Measurements from ENCODE around the gene ATXN7.

ATXN7 gene

GRCh38 chr3:64038253-64038767, 174.6 kb downstream of the ATXN7 start:
- Histone ChIP-seq H3K4me1 (ENCODE audit: control insufficient read depth in 1 of 2, insufficient read depth in 2 of 2, low read length in 2 of 2) (no peaks in the 10 kb centered on the region), H3K27ac (ENCODE audit: low read depth, low read length) (no peak overlapping the region), H3K36me3 (ENCODE audit: control insufficient read depth in 1 of 2, insufficient read depth in 2 of 2, low read length in 2 of 2) (no peaks in the 10 kb centered on the region), H3K4me3 (ENCODE audit: low read depth in 1 of 2, low read length in 2 of 2) (no peak overlapping the region), H3K9me3 (ENCODE audit: control insufficient read depth in 1 of 2, low read length in 2 of 2) (no peaks in the 10 kb centered on the region), H3K27me3 (ENCODE audit: control insufficient read depth in 1 of 2, insufficient read depth in 2 of 2, low read length in 2 of 2) (no peaks in the 10 kb centered on the region), H3K9ac (ENCODE audit: low read depth in 1 of 2, low read length in 2 of 2) (no peak overlapping the region)

GRCh38 chr3:64039332-64039731, 175.7 kb downstream of the ATXN7 start:
- Histone ChIP-seq H3K27ac (ENCODE audit: low read depth, low read length) (no peak overlapping the region), H3K4me1 (ENCODE audit: control insufficient read depth in 1 of 2, insufficient read depth in 2 of 2, low read length in 2 of 2) (no peaks in the 10 kb centered on the region), H3K27me3 (ENCODE audit: control insufficient read depth in 1 of 2, insufficient read depth in 2 of 2, low read length in 2 of 2) (no peaks in the 10 kb centered on the region), H3K9ac (ENCODE audit: low read depth in 1 of 2, low read length in 2 of 2) (no peak overlapping the region), H3K4me3 (ENCODE audit: low read depth in 1 of 2, low read length in 2 of 2) (no peak overlapping the region), H3K36me3 (ENCODE audit: control insufficient read depth in 1 of 2, insufficient read depth in 2 of 2, low read length in 2 of 2) (no peaks in the 10 kb centered on the region), H3K9me3 (ENCODE audit: control insufficient read depth in 1 of 2, low read length in 2 of 2) (no peaks in the 10 kb centered on the region)

- no peak overlapping the region for H3K9ac ChIP-seq (ENCODE audit: low read depth in 1 of 2, low read length in 2 of 2)
- H3K27ac ChIP-seq (ENCODE audit: low read depth, low read length) = no peak overlapping the region
- H3K4me3 ChIP-seq (ENCODE audit: low read depth in 1 of 2, low read length in 2 of 2) = no peak overlapping the region
- H3K9me3 ChIP-seq (ENCODE audit: control insufficient read depth in 1 of 2, low read length in 2 of 2) = no peaks in the 10 kb centered on the region
- no peaks in the 10 kb centered on the region for H3K27me3 ChIP-seq (ENCODE audit: control insufficient read depth in 1 of 2, insufficient read depth in 2 of 2, low read length in 2 of 2)
- H3K4me1 ChIP-seq (ENCODE audit: control insufficient read depth in 1 of 2, insufficient read depth in 2 of 2, low read length in 2 of 2) = no peaks in the 10 kb centered on the region
- no peaks in the 10 kb centered on the region for H3K36me3 ChIP-seq (ENCODE audit: control insufficient read depth in 1 of 2, insufficient read depth in 2 of 2, low read length in 2 of 2)
These were observed 176.5 kb downstream of the ATXN7 start for GRCh38 chr3:64039981-64040733.

GRCh38 chr3:64042952-64043351, 179.3 kb downstream of the ATXN7 start:
- Histone ChIP-seq H3K9me3 (ENCODE audit: control insufficient read depth in 1 of 2, low read length in 2 of 2) (no peaks in the 10 kb centered on the region), H3K27me3 (ENCODE audit: control insufficient read depth in 1 of 2, insufficient read depth in 2 of 2, low read length in 2 of 2) (peaks cover 0 to 6% of the 10 kb centered on the region in 2 donors), H3K4me3 (ENCODE audit: low read depth in 1 of 2, low read length in 2 of 2) (no peak overlapping the region), H3K4me1 (ENCODE audit: control insufficient read depth in 1 of 2, insufficient read depth in 2 of 2, low read length in 2 of 2) (no peaks in the 10 kb centered on the region), H3K27ac (ENCODE audit: low read depth, low read length) (no peak overlapping the region), H3K9ac (ENCODE audit: low read depth in 1 of 2, low read length in 2 of 2) (no peak overlapping the region), H3K36me3 (ENCODE audit: control insufficient read depth in 1 of 2, insufficient read depth in 2 of 2, low read length in 2 of 2) (no peaks in the 10 kb centered on the region)

- no peak overlapping the region for H3K27ac ChIP-seq (ENCODE audit: low read depth, low read length)
- no peaks in the 10 kb centered on the region for H3K4me1 ChIP-seq (ENCODE audit: control insufficient read depth in 1 of 2, insufficient read depth in 2 of 2, low read length in 2 of 2)
- no peaks in the 10 kb centered on the region for H3K9me3 ChIP-seq (ENCODE audit: control insufficient read depth in 1 of 2, low read length in 2 of 2)
- no peak overlapping the region for H3K9ac ChIP-seq (ENCODE audit: low read depth in 1 of 2, low read length in 2 of 2)
- H3K36me3 ChIP-seq (ENCODE audit: control insufficient read depth in 1 of 2, insufficient read depth in 2 of 2, low read length in 2 of 2) = no peaks in the 10 kb centered on the region
- H3K4me3 ChIP-seq (ENCODE audit: low read depth in 1 of 2, low read length in 2 of 2) = no peak overlapping the region
- peaks cover 0 to 6% of the 10 kb centered on the region in 2 donors for H3K27me3 ChIP-seq (ENCODE audit: control insufficient read depth in 1 of 2, insufficient read depth in 2 of 2, low read length in 2 of 2)
These were observed 182.9 kb downstream of the ATXN7 start for GRCh38 chr3:64046592-64046991.

- Histone ChIP-seq H3K36me3 (ENCODE audit: control insufficient read depth in 1 of 2, insufficient read depth in 2 of 2, low read length in 2 of 2) (no peaks in the 10 kb centered on the region), H3K9ac (ENCODE audit: low read depth in 1 of 2, low read length in 2 of 2) (no peak overlapping the region), H3K27ac (ENCODE audit: low read depth, low read length) (no peak overlapping the region), H3K9me3 (ENCODE audit: control insufficient read depth in 1 of 2, low read length in 2 of 2) (no peaks in the 10 kb centered on the region), H3K27me3 (ENCODE audit: control insufficient read depth in 1 of 2, insufficient read depth in 2 of 2, low read length in 2 of 2) (peaks cover 0 to 6% of the 10 kb centered on the region in 2 donors), H3K4me1 (ENCODE audit: control insufficient read depth in 1 of 2, insufficient read depth in 2 of 2, low read length in 2 of 2) (no peaks in the 10 kb centered on the region), H3K4me3 (ENCODE audit: low read depth in 1 of 2, low read length in 2 of 2) (no peak overlapping the region)
These were observed 183.4 kb downstream of the ATXN7 start for GRCh38 chr3:64046996-64047594.

- Histone ChIP-seq H3K4me3 (ENCODE audit: low read depth in 1 of 2, low read length in 2 of 2) (no peak overlapping the region), H3K9me3 (ENCODE audit: control insufficient read depth in 1 of 2, low read length in 2 of 2) (no peaks in the 10 kb centered on the region), H3K27me3 (ENCODE audit: control insufficient read depth in 1 of 2, insufficient read depth in 2 of 2, low read length in 2 of 2) (peaks cover 0 to 6% of the 10 kb centered on the region in 2 donors), H3K9ac (ENCODE audit: low read depth in 1 of 2, low read length in 2 of 2) (no peak overlapping the region), H3K36me3 (ENCODE audit: control insufficient read depth in 1 of 2, insufficient read depth in 2 of 2, low read length in 2 of 2) (no peaks in the 10 kb centered on the region), H3K27ac (ENCODE audit: low read depth, low read length) (no peak overlapping the region), H3K4me1 (ENCODE audit: control insufficient read depth in 1 of 2, insufficient read depth in 2 of 2, low read length in 2 of 2) (no peaks in the 10 kb centered on the region)
These were observed 184.1 kb downstream of the ATXN7 start for GRCh38 chr3:64047787-64048186.

GRCh38 chr3:64048631-64049061, 185.0 kb downstream of the ATXN7 start:
- H3K27ac ChIP-seq (ENCODE audit: low read depth, low read length) = no peak overlapping the region
- H3K4me1 ChIP-seq (ENCODE audit: control insufficient read depth in 1 of 2, insufficient read depth in 2 of 2, low read length in 2 of 2) = no peaks in the 10 kb centered on the region

GRCh38 chr3:64049136-64049535, 185.5 kb downstream of the ATXN7 start:
- Histone ChIP-seq H3K9me3 (ENCODE audit: control insufficient read depth in 1 of 2, low read length in 2 of 2) (no peaks in the 10 kb centered on the region), H3K4me3 (ENCODE audit: low read depth in 1 of 2, low read length in 2 of 2) (no peak overlapping the region), H3K36me3 (ENCODE audit: control insufficient read depth in 1 of 2, insufficient read depth in 2 of 2, low read length in 2 of 2) (no peaks in the 10 kb centered on the region), H3K9ac (ENCODE audit: low read depth in 1 of 2, low read length in 2 of 2) (no peak overlapping the region), H3K4me1 (ENCODE audit: control insufficient read depth in 1 of 2, insufficient read depth in 2 of 2, low read length in 2 of 2) (no peaks in the 10 kb centered on the region), H3K27me3 (ENCODE audit: control insufficient read depth in 1 of 2, insufficient read depth in 2 of 2, low read length in 2 of 2) (peaks cover 0 to 6% of the 10 kb centered on the region in 2 donors), H3K27ac (ENCODE audit: low read depth, low read length) (no peak overlapping the region)

More at GRCh38 chr3:64048631-64049061, 185.0 kb downstream of the ATXN7 start:
- H3K36me3 ChIP-seq (ENCODE audit: control insufficient read depth in 1 of 2, insufficient read depth in 2 of 2, low read length in 2 of 2) = no peaks in the 10 kb centered on the region
- H3K27me3 ChIP-seq (ENCODE audit: control insufficient read depth in 1 of 2, insufficient read depth in 2 of 2, low read length in 2 of 2) = peaks cover 0 to 6% of the 10 kb centered on the region in 2 donors
- no peaks in the 10 kb centered on the region for H3K9me3 ChIP-seq (ENCODE audit: control insufficient read depth in 1 of 2, low read length in 2 of 2)
- H3K4me3 ChIP-seq (ENCODE audit: low read depth in 1 of 2, low read length in 2 of 2) = no peak overlapping the region
- H3K9ac ChIP-seq (ENCODE audit: low read depth in 1 of 2, low read length in 2 of 2) = no peak overlapping the region

- Histone ChIP-seq H3K9ac (ENCODE audit: low read depth in 1 of 2, low read length in 2 of 2) (no peak overlapping the region), H3K36me3 (ENCODE audit: control insufficient read depth in 1 of 2, insufficient read depth in 2 of 2, low read length in 2 of 2) (no peaks in the 10 kb centered on the region), H3K4me1 (ENCODE audit: control insufficient read depth in 1 of 2, insufficient read depth in 2 of 2, low read length in 2 of 2) (no peaks in the 10 kb centered on the region), H3K27me3 (ENCODE audit: control insufficient read depth in 1 of 2, insufficient read depth in 2 of 2, low read length in 2 of 2) (peaks cover 0 to 6% of the 10 kb centered on the region in 2 donors), H3K4me3 (ENCODE audit: low read depth in 1 of 2, low read length in 2 of 2) (no peak overlapping the region), H3K27ac (ENCODE audit: low read depth, low read length) (no peak overlapping the region), H3K9me3 (ENCODE audit: control insufficient read depth in 1 of 2, low read length in 2 of 2) (no peaks in the 10 kb centered on the region)
These were observed 186.2 kb downstream of the ATXN7 start for GRCh38 chr3:64049832-64050231.
